HEK293 (cell line): Measurements from ENCODE around the gene MT1B.

ENCODE experiments used
- CTCF ChIA-PET: fragments of 350-600 bp; formaldehyde crosslinking; extraction: SDS; loops from one replicate; lab custom pipeline; 2021; ENCODE audit warnings: antibody characterized with exemption; lab: Yijun Ruan, JAX
- POLR2A ChIA-PET: fragments of 300-600 bp; formaldehyde crosslinking; extraction: SDS; loops from one replicate; lab custom pipeline; 2020; ENCODE audit warnings: antibody characterized with exemption, inconsistent platforms; lab: Yijun Ruan, JAX
- H3K27ac ChIP-seq: fragments of 200-500 bp; sonication (Bioruptor generic); 2 replicates; pipeline ENCODE4 v1.5.1; 2014; ENCODE audit warnings: low read depth, low read length, control low read depth, inconsistent platforms; ENCODE audit errors: extremely low read depth
- H3K36me3 ChIP-seq, 2 experiments: fragments of 200-500 bp in 1 of 2; sonication (Bioruptor generic) in 1 of 2; 1 replicate in 1 of 2; 2 replicates in 1 of 2; pipeline ENCODE4 v1.5.1; 2014 to 2017; ENCODE audit warnings: inconsistent platforms in 2 of 2, low read length in 2 of 2; ENCODE audit not compliant: control insufficient read depth in 2 of 2, insufficient read depth in 1 of 2
- H3K4me1 ChIP-seq: fragments of 200-500 bp; sonication (Bioruptor generic); 2 replicates; pipeline ENCODE4 v1.5.1; 2014; ENCODE audit warnings: mild to moderate bottlenecking, low read length, inconsistent platforms; ENCODE audit not compliant: control insufficient read depth, insufficient read depth
- H3K4me3 ChIP-seq: 2 replicates; pipeline ENCODE4 v1.5.1; 2011; ENCODE audit warnings: low read depth, mild to moderate bottlenecking, control low read depth, low read length, moderate library complexity
- H3K9me3 ChIP-seq: fragments of 200-500 bp; sonication (Bioruptor generic); 2 replicates; pipeline ENCODE4 v1.5.1; 2014; ENCODE audit warnings: low read depth, low read length, inconsistent platforms; ENCODE audit not compliant: control insufficient read depth, insufficient read depth
- EGR2 ChIP-seq: fragments of 450-650 bp; formaldehyde crosslinking; IDR thresholded peaks from 2 replicates; pipeline ENCODE4 v1.5.1; 2016; ENCODE audit warnings: low read depth, missing biosample characterization, missing genetic modification characterization
- GLIS2 ChIP-seq: fragments of 450-650 bp; formaldehyde crosslinking; IDR thresholded peaks from 2 replicates; pipeline ENCODE4 v1.5.1; 2016; ENCODE audit warnings: missing biosample characterization, missing genetic modification characterization
- KLF8 ChIP-seq: fragments of 450-650 bp; formaldehyde crosslinking; IDR thresholded peaks from 2 replicates; pipeline ENCODE4 v1.5.1; 2016; ENCODE audit warnings: missing biosample characterization, missing genetic modification characterization
- SP2 ChIP-seq: fragments of 450-650 bp; formaldehyde crosslinking; IDR thresholded peaks from 2 replicates; pipeline ENCODE4 v1.5.1; 2016; ENCODE audit warnings: missing biosample characterization, missing genetic modification characterization
- SP7 ChIP-seq: fragments of 450-650 bp; formaldehyde crosslinking; IDR thresholded peaks from 2 replicates; pipeline ENCODE4 v1.5.1; 2016; ENCODE audit warnings: missing biosample characterization, missing genetic modification characterization
- TRIM28 ChIP-seq: IDR thresholded peaks from 2 replicates; pipeline ENCODE4 v1.6.1; 2011; ENCODE audit warnings: low read length, control low read depth, borderline replicate concordance
- ZBTB48 ChIP-seq: fragments of 450-650 bp; formaldehyde crosslinking; IDR thresholded peaks from 2 replicates; pipeline ENCODE4 v1.5.1; 2016; ENCODE audit warnings: missing biosample characterization, missing genetic modification characterization
- ZFP3 ChIP-seq: fragments of 450-650 bp; formaldehyde crosslinking; IDR thresholded peaks from 2 replicates; pipeline ENCODE4 v1.5.1; 2016; ENCODE audit warnings: low read depth, missing biosample characterization, missing genetic modification characterization
- ZNF10 ChIP-seq: fragments of 450-650 bp; formaldehyde crosslinking; IDR thresholded peaks from 2 replicates; pipeline ENCODE4 v1.5.1; 2017; ENCODE audit warnings: missing biosample characterization, missing genetic modification characterization
- ZNF132 ChIP-seq: fragments of 450-650 bp; formaldehyde crosslinking; IDR thresholded peaks from 2 replicates; pipeline ENCODE4 v1.5.1; 2017; ENCODE audit warnings: missing biosample characterization, missing genetic modification characterization, borderline replicate concordance
- ZNF221 ChIP-seq: fragments of 450-650 bp; formaldehyde crosslinking; IDR thresholded peaks from 2 replicates; pipeline ENCODE4 v1.5.1; 2017; ENCODE audit warnings: missing biosample characterization, missing genetic modification characterization, borderline replicate concordance
- ZNF23 ChIP-seq: fragments of 450-650 bp; formaldehyde crosslinking; IDR thresholded peaks from 2 replicates; pipeline ENCODE4 v1.5.1; 2016; ENCODE audit warnings: missing biosample characterization, missing genetic modification characterization, borderline replicate concordance
- ZNF335 ChIP-seq: fragments of 450-650 bp; formaldehyde crosslinking; conservative IDR thresholded peaks from 2 replicates; pipeline ENCODE4 v1.5.1; 2016; ENCODE audit warnings: missing biosample characterization, missing genetic modification characterization
- ZNF366 ChIP-seq: fragments of 450-650 bp; formaldehyde crosslinking; conservative IDR thresholded peaks from 2 replicates; pipeline ENCODE4 v1.5.1; 2016; ENCODE audit warnings: missing biosample characterization, missing genetic modification characterization
- ZNF394 ChIP-seq: fragments of 450-650 bp; formaldehyde crosslinking; IDR thresholded peaks from 2 replicates; pipeline ENCODE4 v1.5.1; 2016; ENCODE audit warnings: missing biosample characterization, missing genetic modification characterization, mild to moderate bottlenecking, moderate library complexity, borderline replicate concordance
- ZNF530 ChIP-seq: fragments of 450-650 bp; formaldehyde crosslinking; IDR thresholded peaks from 2 replicates; pipeline ENCODE4 v1.5.1; 2016; ENCODE audit warnings: low read depth, missing biosample characterization, missing genetic modification characterization
- ZNF561 ChIP-seq: fragments of 450-650 bp; IDR thresholded peaks from 2 replicates; pipeline ENCODE4 v1.5.1; 2018; ENCODE audit warnings: missing biosample characterization, missing genetic modification characterization, borderline replicate concordance
- ZNF621 ChIP-seq: fragments of 450-650 bp; formaldehyde crosslinking; IDR thresholded peaks from 2 replicates; pipeline ENCODE4 v1.5.1; 2017; ENCODE audit warnings: missing biosample characterization, missing genetic modification characterization
- ZNF670 ChIP-seq: fragments of 450-650 bp; formaldehyde crosslinking; IDR thresholded peaks from 2 replicates; pipeline ENCODE4 v1.5.1; 2016; ENCODE audit warnings: missing biosample characterization, missing genetic modification characterization, low read depth
- ZNF785 ChIP-seq: fragments of 450-650 bp; formaldehyde crosslinking; IDR thresholded peaks from 2 replicates; pipeline ENCODE4 v1.5.1; 2016; ENCODE audit warnings: missing biosample characterization, missing genetic modification characterization
- ZXDB ChIP-seq: fragments of 450-650 bp; formaldehyde crosslinking; IDR thresholded peaks from 2 replicates; pipeline ENCODE4 v1.5.1; 2016; ENCODE audit warnings: missing biosample characterization, missing genetic modification characterization
- TF ChIP-seq, protein P1 (sequence below): sonication (generic); formaldehyde crosslinking; IDR thresholded peaks from 2 replicates; pipeline ENCODE4 v1.8.1; 2022; ENCODE audit warnings: mild to moderate bottlenecking, moderate library complexity, missing genetic modification reagents
- TF ChIP-seq, protein P2 (sequence below): fragments of 450-650 bp; formaldehyde crosslinking; IDR thresholded peaks from 2 replicates; pipeline ENCODE4 v1.5.1; 2017; ENCODE audit warnings: missing biosample characterization, missing genetic modification characterization
- TF ChIP-seq, protein P3 (sequence below): fragments of 450-650 bp; formaldehyde crosslinking; IDR thresholded peaks from 2 replicates; pipeline ENCODE4 v1.5.1; 2017; ENCODE audit warnings: missing biosample characterization, missing genetic modification characterization
- TF ChIP-seq, protein P4 (sequence below): fragments of 450-650 bp; IDR thresholded peaks from 2 replicates; pipeline ENCODE4 v1.5.1; 2018; ENCODE audit warnings: missing biosample characterization, mild to moderate bottlenecking, missing genetic modification characterization
- TF ChIP-seq, protein P5 (sequence below): fragments of 450-650 bp; IDR thresholded peaks from 2 replicates; pipeline ENCODE4 v1.5.1; 2018; ENCODE audit warnings: missing biosample characterization, missing genetic modification characterization
- TF ChIP-seq, protein P6 (sequence below): fragments of 450-650 bp; formaldehyde crosslinking; IDR thresholded peaks from 2 replicates; pipeline ENCODE4 v1.5.1; 2016; ENCODE audit warnings: missing biosample characterization, missing genetic modification characterization

Gene MT1B

DNA sequence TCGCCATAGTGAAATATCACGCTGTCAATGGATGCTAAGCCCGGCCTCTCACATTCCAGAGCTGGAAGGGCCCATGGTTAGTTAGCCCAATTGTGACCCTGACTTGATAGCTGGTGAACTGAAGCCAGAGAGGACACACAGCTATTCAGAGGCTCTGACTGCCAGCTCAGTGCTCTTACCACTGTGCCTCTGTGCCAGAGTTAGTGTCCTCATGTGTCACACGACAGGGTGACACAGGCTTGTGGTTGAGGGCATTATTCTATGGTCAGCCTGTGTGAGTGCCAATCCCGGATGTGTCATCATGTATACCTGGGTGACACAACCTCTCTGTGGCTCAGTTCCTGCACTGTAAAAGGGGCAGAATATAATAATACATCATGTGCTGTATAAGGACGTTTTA is 28.1 kb downstream of the MT1B start (continued):
- TF ChIP-seq SP7 (tag by site-specific recombination), result no peak
- TF ChIP-seq, protein P1, sequence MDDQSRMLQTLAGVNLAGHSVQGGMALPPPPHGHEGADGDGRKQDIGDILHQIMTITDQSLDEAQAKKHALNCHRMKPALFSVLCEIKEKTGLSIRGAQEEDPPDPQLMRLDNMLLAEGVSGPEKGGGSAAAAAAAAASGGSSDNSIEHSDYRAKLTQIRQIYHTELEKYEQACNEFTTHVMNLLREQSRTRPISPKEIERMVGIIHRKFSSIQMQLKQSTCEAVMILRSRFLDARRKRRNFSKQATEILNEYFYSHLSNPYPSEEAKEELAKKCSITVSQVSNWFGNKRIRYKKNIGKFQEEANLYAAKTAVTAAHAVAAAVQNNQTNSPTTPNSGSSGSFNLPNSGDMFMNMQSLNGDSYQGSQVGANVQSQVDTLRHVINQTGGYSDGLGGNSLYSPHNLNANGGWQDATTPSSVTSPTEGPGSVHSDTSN, result no peak
- TF ChIP-seq, protein P2, sequence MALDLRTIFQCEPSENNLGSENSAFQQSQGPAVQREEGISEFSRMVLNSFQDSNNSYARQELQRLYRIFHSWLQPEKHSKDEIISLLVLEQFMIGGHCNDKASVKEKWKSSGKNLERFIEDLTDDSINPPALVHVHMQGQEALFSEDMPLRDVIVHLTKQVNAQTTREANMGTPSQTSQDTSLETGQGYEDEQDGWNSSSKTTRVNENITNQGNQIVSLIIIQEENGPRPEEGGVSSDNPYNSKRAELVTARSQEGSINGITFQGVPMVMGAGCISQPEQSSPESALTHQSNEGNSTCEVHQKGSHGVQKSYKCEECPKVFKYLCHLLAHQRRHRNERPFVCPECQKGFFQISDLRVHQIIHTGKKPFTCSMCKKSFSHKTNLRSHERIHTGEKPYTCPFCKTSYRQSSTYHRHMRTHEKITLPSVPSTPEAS (tag by site-specific recombination), result no peak
- no peak for TF ChIP-seq ZNF621
- TF ChIP-seq ZFP3, result no peak
- no peak for TF ChIP-seq EGR2 (tag by site-specific recombination)
- TF ChIP-seq ZNF394 (tag by site-specific recombination), result no peak

DNA sequence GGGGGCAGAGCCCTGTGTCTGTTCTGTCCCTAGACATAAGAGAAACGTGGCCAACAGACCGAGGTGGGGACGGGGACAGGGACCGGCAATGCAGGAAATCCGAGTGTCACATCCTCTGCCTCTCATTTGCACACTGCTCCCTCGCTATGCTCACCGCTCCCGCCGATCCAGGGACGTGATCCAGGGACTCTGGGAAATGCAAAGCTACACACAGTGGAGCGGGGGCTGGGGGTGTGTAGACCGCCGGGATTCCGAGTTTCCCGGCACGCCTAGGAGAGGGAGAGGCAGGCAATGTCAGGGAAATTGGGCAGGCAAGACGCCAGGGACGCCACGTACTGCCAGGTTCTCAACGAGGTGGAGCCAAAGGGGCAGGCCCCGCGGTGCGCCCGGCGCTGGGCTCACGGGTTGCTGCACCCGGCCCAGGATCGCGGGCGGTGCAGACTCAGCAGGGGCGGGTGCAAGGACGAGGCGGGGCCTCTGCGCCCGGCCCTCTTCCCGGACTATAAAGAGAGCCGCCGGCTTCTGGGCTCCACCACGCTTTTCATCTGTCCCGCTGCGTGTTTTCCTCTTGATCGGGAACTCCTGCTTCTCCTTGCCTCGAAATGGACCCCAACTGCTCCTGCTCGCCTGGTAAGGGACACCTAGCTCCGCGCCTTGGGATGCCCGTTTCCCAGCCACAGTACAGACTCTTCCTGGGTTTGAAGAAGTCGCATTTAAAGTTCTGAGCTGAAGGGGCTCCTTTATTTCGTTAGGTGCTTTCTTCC is 30.4 kb downstream of the MT1B start, which contains the start of gene MT1X:
MT1X (plus strand) TSS at position 532 of the 764 bp plus-strand sequence; CDS start at position 603, 71 bp downstream.
- ChIA-PET POLR2A (interaction anchor here (1.9 kb wide), 2 partner anchors 25 to 74 kb away, joined by 7 to 13 read pairs; partner anchors contain the start of genes MT1F and MT2A), CTCF (interaction anchor here (0.7 to 2.7 kb wide), 3 partner anchors 16 to 71 kb away, joined by 3 to 12 read pairs (median 3); no protein-coding TSS in a partner anchor)
- peak within 1 kb of the TSS; percentile 29; the same call in 1 of the 2 replicates for H3K27ac ChIP-seq
- no peak for TF ChIP-seq ZNF366 (tag by site-specific recombination)
- peak; percentile 64; the same call in 1 of the 2 replicates for TF ChIP-seq TRIM28
- peak; percentile 81 for TF ChIP-seq SP2 (tag by site-specific recombination)
- no peak for TF ChIP-seq ZNF530 (tag by site-specific recombination)
- peak; percentile 90 for TF ChIP-seq ZXDB
- TF ChIP-seq, protein P3, sequence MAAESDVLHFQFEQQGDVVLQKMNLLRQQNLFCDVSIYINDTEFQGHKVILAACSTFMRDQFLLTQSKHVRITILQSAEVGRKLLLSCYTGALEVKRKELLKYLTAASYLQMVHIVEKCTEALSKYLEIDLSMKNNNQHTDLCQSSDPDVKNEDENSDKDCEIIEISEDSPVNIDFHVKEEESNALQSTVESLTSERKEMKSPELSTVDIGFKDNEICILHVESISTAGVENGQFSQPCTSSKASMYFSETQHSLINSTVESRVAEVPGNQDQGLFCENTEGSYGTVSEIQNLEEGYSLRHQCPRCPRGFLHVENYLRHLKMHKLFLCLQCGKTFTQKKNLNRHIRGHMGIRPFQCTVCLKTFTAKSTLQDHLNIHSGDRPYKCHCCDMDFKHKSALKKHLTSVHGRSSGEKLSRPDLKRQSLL (tag by site-specific recombination), result no peak
- TF ChIP-seq ZBTB48 (tag by site-specific recombination), result peak; percentile 94
- TF ChIP-seq ZNF335 (tag by site-specific recombination), result peak; percentile 78
- 0 out of 2 replicates have a peak, but pooled peaks have one; percentile 26 for TF ChIP-seq SP7 (tag by site-specific recombination)
- no peak for TF ChIP-seq ZNF785 (tag by site-specific recombination)
- TF ChIP-seq, protein P4, sequence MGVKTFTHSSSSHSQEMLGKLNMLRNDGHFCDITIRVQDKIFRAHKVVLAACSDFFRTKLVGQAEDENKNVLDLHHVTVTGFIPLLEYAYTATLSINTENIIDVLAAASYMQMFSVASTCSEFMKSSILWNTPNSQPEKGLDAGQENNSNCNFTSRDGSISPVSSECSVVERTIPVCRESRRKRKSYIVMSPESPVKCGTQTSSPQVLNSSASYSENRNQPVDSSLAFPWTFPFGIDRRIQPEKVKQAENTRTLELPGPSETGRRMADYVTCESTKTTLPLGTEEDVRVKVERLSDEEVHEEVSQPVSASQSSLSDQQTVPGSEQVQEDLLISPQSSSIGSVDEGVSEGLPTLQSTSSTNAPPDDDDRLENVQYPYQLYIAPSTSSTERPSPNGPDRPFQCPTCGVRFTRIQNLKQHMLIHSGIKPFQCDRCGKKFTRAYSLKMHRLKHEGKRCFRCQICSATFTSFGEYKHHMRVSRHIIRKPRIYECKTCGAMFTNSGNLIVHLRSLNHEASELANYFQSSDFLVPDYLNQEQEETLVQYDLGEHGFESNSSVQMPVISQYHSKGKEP (tag by site-specific recombination), result peak; percentile 25; the same call in 1 of the 2 replicates
- no peak for TF ChIP-seq ZNF394 (tag by site-specific recombination)
- TF ChIP-seq ZNF670 (tag by site-specific recombination), result no peak
- peak; percentile 42; the same call in 1 of the 2 replicates for TF ChIP-seq KLF8 (tag by site-specific recombination)
- TF ChIP-seq, protein P5, sequence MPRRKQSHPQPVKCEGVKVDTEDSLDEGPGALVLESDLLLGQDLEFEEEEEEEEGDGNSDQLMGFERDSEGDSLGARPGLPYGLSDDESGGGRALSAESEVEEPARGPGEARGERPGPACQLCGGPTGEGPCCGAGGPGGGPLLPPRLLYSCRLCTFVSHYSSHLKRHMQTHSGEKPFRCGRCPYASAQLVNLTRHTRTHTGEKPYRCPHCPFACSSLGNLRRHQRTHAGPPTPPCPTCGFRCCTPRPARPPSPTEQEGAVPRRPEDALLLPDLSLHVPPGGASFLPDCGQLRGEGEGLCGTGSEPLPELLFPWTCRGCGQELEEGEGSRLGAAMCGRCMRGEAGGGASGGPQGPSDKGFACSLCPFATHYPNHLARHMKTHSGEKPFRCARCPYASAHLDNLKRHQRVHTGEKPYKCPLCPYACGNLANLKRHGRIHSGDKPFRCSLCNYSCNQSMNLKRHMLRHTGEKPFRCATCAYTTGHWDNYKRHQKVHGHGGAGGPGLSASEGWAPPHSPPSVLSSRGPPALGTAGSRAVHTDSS (tag by site-specific recombination), result no peak
- 0 out of 2 replicates have a peak, but pooled peaks have one; percentile 24 for TF ChIP-seq ZNF561 (tag by site-specific recombination)
- no peak for TF ChIP-seq ZNF23 (tag by site-specific recombination)
- TF ChIP-seq, protein P6, sequence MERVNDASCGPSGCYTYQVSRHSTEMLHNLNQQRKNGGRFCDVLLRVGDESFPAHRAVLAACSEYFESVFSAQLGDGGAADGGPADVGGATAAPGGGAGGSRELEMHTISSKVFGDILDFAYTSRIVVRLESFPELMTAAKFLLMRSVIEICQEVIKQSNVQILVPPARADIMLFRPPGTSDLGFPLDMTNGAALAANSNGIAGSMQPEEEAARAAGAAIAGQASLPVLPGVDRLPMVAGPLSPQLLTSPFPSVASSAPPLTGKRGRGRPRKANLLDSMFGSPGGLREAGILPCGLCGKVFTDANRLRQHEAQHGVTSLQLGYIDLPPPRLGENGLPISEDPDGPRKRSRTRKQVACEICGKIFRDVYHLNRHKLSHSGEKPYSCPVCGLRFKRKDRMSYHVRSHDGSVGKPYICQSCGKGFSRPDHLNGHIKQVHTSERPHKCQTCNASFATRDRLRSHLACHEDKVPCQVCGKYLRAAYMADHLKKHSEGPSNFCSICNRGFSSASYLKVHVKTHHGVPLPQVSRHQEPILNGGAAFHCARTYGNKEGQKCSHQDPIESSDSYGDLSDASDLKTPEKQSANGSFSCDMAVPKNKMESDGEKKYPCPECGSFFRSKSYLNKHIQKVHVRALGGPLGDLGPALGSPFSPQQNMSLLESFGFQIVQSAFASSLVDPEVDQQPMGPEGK (tag by site-specific recombination), result peak; percentile 86
- TF ChIP-seq ZNF221 (tag by site-specific recombination), result no peak
- TF ChIP-seq GLIS2 (tag by site-specific recombination), result peak; percentile 24; the same call in 1 of the 2 replicates
- peak; percentile 91 for TF ChIP-seq ZNF10
- no peak for TF ChIP-seq ZNF132 (tag by site-specific recombination)

More for the DNA sequence above, 30.4 kb downstream of the MT1B start, which contains the start of gene MT1X:
- H3K4me1 ChIP-seq, result peaks cover 3% of the 10 kb centered on the region
- H3K9me3 ChIP-seq, result no peaks in the 10 kb centered on the region
- no peaks in the 10 kb centered on the region for H3K36me3 ChIP-seq
- peak within 1 kb of the TSS; percentile 22 for H3K4me3 ChIP-seq
